AG10803 (cell line): Measurements from ENCODE around the gene CILP.

Source experiments
- DNase-seq: peaks from one replicate; pipeline ENCODE4 v3.0.0; 2010; ENCODE audit warnings: low read depth
- H3K4me3 ChIP-seq: 2 replicates; pipeline ENCODE4 v1.5.1; 2011; ENCODE audit warnings: mild to moderate bottlenecking, low read length, control low read depth
- TF ChIP-seq, protein P1 (sequence below): conservative IDR thresholded peaks from 2 replicates; pipeline ENCODE4 v1.5.1; 2011; ENCODE audit warnings: mild to moderate bottlenecking, low read length, control low read depth, inconsistent platforms

Gene CILP

DNA sequence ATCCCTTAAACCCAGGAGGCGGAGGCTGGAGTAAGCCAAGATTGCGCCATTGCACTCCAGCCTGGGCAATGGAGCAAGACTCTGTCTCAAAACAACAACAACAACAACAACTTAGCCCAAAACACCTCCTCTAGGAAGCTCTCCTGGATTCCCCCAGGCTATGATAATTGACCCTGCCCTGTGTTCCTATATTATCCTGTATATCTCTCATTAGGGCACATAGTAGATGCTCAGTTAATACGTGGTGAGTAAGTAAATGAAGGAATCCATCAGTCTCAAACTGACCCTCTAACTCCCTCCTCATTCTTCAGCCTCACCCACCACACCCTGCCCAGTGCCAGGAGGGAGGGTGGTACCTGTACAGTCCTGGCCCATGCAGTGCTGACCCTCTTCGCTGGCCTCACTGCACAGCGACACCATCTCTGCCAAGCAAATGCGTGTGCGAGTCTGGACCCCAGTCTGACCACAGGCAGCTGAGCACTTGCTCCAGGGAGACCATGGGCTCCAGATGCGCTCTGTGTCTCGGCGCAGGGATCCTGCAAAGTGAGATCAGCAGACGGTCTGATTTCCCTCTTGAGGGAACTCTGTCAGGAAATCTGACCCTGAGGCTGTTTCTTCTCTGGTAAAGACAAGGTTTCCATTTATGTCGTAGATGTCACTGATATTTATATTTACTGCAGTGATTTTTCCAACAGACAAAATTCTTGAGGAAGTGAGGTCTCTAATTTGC lies 6.2 kb downstream of the CILP start:
- no peak for DNase-seq
- no peak overlapping the region for H3K4me3 ChIP-seq
- TF ChIP-seq, protein P1, sequence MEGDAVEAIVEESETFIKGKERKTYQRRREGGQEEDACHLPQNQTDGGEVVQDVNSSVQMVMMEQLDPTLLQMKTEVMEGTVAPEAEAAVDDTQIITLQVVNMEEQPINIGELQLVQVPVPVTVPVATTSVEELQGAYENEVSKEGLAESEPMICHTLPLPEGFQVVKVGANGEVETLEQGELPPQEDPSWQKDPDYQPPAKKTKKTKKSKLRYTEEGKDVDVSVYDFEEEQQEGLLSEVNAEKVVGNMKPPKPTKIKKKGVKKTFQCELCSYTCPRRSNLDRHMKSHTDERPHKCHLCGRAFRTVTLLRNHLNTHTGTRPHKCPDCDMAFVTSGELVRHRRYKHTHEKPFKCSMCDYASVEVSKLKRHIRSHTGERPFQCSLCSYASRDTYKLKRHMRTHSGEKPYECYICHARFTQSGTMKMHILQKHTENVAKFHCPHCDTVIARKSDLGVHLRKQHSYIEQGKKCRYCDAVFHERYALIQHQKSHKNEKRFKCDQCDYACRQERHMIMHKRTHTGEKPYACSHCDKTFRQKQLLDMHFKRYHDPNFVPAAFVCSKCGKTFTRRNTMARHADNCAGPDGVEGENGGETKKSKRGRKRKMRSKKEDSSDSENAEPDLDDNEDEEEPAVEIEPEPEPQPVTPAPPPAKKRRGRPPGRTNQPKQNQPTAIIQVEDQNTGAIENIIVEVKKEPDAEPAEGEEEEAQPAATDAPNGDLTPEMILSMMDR = no peak

DNA sequence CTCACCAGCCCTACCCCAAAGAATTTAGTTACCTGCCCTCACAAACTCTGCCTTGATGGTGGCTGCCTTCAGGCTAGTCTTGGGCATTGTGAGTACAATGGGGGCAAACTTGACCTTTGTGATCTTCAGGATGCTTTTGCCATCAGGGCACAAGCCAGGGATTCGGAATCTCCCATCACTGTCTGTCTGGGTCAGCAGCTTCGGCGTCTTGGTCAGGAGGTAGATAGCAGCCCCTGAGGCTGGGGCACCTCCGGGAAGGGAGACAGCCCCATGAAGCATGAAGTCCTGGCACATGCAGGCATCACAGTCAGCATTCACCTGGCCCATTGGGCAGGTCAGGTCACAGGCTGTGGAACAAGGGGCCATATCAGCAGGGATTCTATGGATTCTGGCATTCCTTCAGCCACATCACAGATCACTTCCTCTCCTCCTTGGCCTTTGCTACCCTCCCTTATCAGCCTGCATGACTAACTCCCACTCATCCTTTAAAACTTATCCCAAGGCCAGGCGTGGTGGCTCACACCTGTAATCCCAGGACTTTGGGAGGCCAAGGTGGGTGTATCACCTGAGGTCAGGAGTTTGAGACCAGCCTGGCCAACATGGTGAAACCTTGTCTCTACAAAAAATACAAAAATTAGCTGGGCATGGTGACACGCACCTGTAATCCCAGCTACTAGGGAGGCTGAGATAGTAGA lies 6.9 kb downstream of the CILP start:
- TF ChIP-seq, protein P1 = no peak
- DNase-seq = no peak
- no peak overlapping the region for H3K4me3 ChIP-seq

DNA sequence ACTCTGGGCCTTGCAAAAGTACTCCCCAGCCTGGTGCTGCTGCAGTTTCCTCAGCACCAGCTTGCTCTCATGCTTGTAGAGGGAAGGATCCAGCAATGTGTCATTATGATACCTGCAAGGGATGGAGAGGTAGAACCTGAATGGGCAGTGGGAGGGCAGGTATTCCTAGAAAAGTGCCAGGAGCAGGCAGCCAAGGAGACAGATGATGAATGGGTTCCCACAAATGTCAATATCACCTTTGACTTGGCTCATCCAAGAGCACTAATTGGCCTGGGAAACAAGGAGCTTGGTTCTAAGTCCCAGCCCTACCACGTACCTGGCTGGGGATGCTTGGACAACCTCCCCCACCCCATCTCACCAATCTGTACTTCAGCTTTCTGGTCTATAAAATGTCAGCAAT lies 9.4 kb downstream of the CILP start:
- TF ChIP-seq, protein P1 = no peak
- DNase-seq = no peak
- H3K4me3 ChIP-seq = no peak overlapping the region

DNA sequence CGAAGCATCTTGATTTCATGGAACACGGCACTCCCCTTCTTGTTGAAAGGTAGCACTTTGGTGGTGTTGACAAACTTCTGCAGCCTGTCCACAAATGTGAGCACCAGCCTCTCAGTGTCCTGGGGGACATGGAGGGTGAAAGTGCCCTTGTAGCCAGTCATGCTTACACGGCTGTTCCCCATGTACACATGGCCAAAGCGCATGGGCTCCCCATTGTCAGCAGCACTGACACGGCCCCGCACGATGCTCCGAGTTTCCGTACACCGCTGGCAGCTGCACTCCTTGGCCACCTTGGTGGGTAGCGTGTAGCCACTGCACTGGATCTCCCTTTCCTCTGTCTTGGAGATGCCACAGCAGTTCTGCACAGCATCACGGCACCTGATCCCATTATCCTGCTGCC lies 12.7 kb downstream of the CILP start:
- TF ChIP-seq, protein P1 = no peak
- no peak overlapping the region for H3K4me3 ChIP-seq
- no peak for DNase-seq

DNA sequence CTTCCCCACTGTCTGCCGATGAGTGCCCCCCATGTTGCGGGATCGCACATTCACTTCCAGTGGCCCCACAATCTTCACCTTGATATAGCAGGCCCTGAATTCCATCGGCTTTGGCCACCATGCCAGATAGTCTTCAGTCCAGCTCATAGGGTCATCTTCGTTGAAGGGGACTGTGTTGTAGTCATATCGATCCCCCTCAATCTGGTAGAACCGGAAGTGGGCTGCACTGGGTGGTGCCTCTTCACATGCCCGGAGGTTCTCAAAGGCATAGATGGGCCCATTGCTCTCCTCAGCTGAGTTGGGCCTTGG lies 14.0 kb downstream of the CILP start:
- TF ChIP-seq, protein P1 = no peak
- no peak overlapping the region for H3K4me3 ChIP-seq
- no peak for DNase-seq

DNA sequence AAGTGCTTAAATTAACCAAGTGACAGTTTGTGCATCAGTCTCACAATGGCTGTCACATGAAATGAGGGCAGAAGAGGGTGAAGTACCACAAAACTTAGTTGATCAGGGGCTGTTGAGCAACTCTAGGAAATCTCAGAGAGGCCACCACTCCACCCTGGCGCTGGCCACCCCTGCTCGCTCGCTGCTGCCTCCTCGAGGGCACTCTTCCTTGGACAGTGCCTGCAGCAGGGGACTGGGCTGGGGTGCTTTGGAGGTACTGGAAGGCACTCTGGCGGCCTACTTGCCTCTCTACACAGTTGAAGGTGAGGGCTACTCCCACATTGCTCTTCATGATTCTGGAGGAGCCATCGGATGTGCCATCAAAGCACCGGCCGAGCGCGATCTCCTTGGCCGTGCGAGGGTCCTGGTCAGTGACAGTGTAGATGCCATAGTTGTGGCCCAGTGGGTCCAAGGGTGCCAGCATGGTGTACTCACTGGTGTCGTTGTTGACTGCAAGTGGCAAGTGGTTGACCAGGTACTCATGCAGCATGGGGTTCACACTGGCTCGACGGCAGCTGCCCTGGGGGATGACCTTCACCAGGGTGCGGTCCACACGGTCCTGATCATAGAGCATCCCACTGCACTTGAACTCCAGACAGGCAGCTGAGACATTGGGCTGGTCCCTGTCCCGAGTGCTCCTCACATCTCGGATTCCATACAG lies 14.5 kb downstream of the CILP start:
- TF ChIP-seq, protein P1 = no peak
- DNase-seq = no peak

DNA sequence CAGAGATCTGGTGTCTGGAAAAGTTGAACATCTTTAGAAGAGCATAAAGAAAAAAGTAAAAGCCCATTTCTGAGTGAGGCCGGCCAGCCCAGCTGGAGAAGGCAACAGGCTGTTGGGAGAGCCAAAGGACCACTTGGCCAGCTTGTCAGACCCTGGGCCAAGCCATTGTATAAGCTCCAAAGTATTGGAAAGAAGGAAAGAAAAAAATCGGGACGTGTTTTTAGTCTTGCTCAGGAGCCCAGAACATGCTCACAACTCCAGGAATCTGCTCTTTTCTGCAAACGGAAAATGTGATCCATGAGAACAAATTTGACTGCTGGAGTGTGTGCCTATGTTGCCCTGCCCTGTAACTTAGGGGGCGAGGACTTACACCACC lies 15.7 kb downstream of the CILP start:
- H3K4me3 ChIP-seq = no peak overlapping the region
- TF ChIP-seq, protein P1 = no peak
- DNase-seq = no peak

More for the DNA sequence above, 14.5 kb downstream of the CILP start:
- H3K4me3 ChIP-seq = no peak overlapping the region
